ENCODE results near the gene GTF3C6.
A peak's percentile ranks its signal among the peaks of the same experiment; 100 is the strongest.
"Not testable (repeated sequence)": the region's sequence is repeated elsewhere in the genome, so short reads cannot be mapped to it uniquely, and the experiment has no call there.

GTF3C6 gene, protein sequence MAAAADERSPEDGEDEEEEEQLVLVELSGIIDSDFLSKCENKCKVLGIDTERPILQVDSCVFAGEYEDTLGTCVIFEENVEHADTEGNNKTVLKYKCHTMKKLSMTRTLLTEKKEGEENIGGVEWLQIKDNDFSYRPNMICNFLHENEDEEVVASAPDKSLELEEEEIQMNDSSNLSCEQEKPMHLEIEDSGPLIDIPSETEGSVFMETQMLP
- 26.2 to 41.5 (median 26.9) reads per million in 4 experiments for total RNA-seq

DNA sequence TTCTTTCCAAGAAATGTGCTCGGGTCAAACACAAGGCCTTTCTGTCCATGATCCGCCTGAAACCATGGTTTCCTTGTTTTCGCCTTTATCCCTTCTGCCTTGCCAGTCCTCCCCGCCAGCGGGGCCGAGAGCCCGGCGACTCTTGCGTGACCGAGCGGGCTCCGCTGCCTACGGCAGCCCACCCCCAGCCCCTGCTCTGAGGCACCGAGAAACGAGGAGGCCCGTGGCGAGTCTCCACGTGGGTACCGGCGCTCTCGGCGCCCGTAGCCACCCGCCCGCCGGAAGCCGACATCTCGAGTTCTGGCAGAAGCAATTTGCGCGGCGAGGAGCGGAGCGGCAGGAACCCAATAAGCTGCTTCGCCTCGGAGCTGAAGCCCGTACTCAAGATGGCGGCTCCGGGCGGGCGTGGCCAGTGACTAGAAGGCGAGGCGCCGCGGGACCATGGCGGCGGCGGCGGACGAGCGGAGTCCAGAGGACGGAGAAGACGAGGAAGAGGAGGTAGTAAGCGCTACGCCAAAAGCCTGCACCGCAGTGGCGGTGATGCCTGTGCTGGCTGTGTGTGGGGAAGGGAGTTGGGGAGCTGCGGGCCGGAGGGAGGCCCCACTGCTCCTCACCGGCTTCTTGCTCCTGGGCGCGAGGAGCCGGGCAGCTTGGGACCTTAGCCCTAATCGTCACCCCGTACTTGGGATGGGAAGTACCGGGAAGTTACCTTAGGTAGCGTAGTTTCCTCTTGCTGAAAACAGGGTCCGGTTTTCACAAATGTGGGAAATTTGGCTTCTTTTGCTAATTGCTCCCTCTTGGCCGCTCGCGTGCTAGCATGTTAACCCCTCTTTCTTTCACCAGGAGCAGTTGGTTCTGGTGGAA is at the start of gene GTF3C6:
Gene GTF3C6, plus strand, starts transcription at position 378 of the 864 bp plus-strand sequence. Its CDS starts 64 bp downstream, at position 442.
- DNase-seq = peak; percentile 80

DNA sequence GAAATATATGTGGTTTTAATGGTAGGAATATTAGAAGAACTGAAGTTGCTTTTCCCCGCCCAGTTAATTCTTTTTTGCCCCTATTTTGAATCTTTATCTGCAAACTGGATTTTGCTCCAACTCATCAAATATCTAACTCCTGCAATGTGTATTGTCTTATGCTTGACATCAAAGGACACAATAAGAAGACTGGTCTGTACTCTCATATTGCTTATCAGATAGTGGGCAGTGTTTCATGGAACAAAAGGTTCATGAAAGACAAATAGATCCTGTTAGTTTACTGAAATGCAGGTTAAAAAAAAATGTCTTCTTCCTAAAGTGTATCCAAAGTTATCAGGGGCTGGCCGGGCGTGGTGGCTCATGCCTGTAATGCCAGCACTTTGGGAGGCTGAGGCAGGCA is 27.7 kb upstream of the GTF3C6 start:
- no peak for DNase-seq

GRCh38 chr6:110933912-110934311 is 24.6 kb upstream of the GTF3C6 start:
- no peak for DNase-seq

DNA sequence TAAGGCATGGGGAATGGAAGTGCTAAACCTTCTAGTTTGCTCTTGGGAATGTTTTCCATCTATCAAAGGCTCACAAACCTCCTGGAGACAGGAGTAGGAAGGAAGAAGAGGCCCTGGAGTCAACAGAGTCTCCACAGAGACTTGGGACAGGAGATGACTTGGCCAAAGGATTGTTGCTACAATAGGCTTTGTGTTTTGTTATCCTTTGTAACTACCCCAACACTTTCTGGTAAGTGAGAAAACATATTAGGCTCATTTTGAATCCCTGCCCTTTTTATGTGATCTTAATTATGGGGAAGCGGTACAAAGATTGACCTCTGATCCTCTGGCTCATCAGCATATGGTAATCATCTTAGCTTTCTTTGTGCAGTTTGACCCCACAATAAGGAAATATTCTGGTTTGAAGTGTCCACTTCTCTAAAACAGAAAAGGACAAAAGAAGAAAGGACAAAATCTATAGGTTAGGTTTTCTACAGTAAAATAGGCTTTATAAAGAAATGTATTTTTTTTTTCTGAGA is 24.1 kb upstream of the GTF3C6 start:
- DNase-seq = no peak

DNA sequence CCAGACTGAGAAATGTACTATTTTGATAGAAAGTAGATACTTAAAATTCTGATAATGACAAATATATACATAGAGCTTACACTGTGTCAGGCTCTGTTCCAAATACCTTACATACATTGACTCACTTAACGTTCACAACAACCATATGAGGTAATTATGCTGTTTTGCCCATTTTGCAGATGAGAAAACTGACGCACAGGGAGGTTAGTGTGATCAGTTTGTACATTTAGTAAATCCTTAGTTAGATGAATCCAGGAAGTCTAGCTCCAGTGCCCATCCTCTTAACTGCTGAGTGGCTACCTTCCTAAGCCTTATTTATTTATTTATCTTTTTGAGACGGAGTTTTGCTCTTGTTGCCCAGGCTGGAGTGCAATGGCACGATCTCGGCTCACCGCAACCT is 23.3 kb upstream of the GTF3C6 start:
- DNase-seq = no peak

DNA sequence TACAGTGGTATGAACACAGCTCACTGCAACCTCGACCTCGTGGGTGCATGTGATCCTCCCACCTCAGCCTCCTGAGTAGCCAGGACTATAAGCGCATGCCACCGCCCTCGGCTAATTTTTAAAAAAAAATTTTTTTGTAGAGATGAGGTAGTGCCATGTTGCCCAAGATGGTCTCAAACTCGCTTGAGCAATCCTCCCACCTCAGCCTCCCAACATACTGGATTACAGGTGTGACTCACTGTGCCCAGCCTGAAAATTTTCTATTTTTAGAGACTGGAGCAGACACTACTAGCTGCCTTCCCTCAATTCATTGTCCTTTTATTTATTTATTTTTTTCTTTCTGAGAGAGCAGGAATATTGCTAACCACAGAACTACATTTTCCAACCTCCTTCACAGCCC is 20.3 kb upstream of the GTF3C6 start:
- no peak for DNase-seq

GRCh38 chr6:110939429-110940200 is 18.9 kb upstream of the GTF3C6 start:
- no peak for DNase-seq

DNA sequence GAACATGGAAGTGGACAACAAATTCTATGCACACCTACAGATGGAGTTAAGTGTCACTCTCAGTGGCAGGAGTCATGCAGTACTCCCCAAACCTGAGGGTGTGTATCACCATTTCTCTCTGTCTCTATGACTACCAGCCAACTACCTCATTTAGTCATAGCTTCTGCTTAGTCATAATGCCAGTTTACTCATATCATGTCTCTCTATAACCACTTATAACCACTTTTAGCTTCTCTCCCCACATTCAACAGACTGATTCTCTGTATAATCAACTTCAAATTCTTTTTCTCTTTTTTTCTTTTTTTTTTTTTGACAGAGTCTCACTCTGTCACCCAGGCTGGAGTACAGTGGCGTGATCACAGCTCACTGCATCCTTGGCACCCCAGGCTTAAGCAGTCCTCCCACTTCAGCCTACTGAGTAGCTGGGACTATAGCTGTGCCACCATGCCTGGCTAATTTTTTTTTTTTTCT is 13.8 kb upstream of the GTF3C6 start:
- DNase-seq = no peak

DNA sequence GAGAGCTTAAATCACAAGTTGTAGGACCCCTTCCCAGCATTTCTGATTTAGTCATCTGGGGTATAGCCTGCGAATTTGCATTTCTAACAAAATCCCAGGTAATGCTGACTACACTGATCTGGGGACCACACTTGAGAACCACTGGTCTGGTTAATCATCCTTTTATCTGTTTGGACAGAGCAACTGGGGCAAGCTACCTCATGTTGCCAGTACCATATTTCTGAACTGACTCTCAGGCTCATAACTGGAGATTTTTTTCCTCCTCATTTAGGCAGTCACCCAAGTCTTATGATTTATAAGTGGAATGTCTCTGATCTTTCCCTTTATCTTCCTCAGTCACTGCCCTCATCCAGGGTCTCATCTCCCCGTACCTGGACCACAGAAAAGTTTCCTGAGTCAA is 12.0 kb upstream of the GTF3C6 start:
- DNase-seq = no peak

DNA sequence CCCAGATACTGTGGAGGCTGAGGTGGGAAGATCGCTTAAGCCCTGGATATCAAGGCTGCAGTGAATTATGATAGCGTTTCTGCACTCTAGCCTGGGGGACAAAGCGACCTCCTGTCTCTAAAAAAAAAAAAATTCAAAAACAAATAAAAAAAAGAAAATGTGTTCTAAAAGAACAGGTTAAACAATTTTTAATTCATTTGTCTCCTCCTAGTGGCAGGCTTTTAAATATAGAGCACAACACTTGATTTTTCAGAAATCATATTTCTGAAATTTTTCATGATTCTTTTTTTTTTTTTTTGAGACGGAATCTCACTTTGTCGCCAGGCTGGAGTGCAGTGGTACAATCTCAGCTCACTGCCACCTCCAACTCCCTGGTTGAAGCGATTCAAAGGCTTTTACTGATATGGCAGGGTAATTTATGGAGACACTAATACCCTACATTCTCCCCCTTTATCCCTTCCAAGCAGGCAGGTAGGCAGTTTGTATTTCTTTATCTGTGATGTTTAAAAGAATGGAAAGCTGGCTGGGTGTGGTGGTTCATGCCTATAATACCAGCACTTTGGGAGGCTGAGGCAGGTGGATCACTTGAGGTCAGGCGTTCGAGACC is 8.7 kb upstream of the GTF3C6 start:
- no peak for DNase-seq

DNA sequence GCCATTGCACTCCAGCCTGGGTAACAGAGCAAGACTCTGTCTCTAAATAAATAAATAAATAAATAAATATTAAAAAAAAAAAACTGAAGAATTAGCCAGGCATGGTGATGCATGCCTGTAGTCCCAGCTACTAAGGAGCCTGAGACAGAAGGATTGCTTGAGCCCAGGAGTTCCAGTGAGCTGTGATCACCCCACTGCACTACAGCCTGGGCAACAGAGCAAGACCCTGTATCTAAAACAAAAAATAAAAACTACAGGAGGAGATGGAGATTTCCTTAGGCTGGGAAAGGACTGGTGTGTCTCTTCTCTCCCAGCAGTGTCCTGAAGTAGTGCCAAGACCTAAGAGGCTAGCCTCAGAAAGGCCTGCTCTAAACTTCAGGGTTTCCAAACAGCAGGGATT is 8.1 kb upstream of the GTF3C6 start:
- no peak for DNase-seq

DNA sequence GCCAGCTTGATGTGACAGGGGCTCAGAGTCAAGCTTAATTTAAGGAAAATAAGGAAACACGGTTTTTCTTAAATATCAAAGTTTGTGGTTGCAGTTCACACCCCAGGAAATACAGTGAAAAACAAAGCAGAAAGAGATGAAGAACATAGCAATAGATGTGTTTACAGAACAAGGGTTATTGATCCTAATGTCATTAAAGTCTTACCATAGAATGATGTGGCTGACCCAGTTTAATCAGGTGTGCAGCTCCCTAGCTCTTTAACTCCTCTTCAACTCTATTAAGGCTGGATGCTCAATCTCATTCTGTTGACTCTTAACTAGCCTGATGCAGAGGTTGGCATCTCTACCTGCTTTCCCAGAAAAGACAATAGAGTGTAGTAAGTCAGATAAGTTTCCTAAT is 7.5 kb upstream of the GTF3C6 start:
- DNase-seq = no peak

GRCh38 chr6:110951986-110952794 is 6.3 kb upstream of the GTF3C6 start:
- no peak for DNase-seq

GRCh38 chr6:110953633-110954303 is 4.7 kb upstream of the GTF3C6 start:
- no peak for DNase-seq

GRCh38 chr6:110960014-110960390 is 1.5 kb downstream of the GTF3C6 start:
- no peak for DNase-seq

GRCh38 chr6:110962636-110963035 is 4.1 kb downstream of the GTF3C6 start:
- DNase-seq = not testable (repeated sequence)

DNA sequence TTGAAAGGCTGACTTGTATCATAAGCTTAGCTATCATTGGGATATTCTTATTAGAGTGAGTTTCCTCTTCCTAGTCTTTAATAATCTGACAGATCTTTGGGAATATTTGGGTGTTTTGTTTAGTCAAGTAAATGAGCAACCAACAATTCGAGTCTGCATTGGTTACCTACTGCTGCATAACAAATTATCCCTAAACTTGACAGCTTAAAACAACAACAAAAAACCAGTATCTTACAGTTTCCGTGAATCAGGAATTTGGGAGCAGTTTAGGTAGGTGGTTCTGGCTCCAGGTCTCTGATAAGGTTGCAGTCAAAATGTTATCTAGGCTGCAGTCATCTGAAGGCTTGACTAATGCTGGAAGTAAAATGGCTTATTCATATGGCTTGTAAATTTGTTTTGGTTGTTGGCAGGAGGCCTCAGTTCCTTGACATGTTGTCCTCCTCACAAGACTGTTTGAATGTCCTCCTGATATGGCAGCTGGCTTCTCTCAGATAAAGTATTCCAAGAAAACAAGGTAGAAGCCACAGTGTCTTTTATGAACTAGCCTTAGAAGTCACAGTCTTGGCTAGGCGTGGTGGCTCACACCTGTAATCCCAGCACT is 7.2 kb downstream of the GTF3C6 start:
- no peak for DNase-seq

GRCh38 chr6:110968661-110969060 is 10.2 kb downstream of the GTF3C6 start:
- not testable (repeated sequence) for DNase-seq

- DNase-seq = no peak
These were observed 13.0 kb downstream of the GTF3C6 start for GRCh38 chr6:110971468-110971867.

DNA sequence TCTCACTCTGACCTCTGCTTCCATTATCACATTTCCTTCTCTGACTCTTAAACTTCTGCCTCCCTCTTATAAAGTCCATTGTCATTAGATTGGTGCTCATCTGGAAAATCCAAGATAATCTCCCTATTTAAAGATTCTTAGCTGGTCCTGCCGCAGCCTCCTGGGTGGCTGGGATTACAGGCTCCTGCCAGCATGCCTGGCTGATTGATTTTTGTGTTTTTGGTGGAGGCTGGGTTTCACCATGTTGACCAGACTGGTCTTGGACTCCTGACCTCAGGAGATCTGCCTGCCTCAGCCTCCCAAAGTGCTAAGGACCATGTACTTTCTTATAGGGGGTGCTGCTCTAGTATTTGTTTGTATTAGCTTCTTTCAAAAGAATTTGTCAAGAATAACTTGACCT is 18.1 kb downstream of the GTF3C6 start:
- no peak for DNase-seq
